ENCODE results near the gene PDE6A. TPM values are rescaled to one million over a fixed set of nuclear protein-coding genes. Genes with fewer than 3 reads are reported as not detected.

Gene PDE6A
- total RNA-seq, 6 experiments from 2014 or later = not detected

- peaks cover 36% of the 10 kb centered on the region for H3K4me1 Mint-ChIP-seq (ENCODE audit: low read depth)
- H3K27me3 Mint-ChIP-seq (ENCODE audit: insufficient read depth) = peaks cover 9% of the 10 kb centered on the region
- no peaks in the 10 kb centered on the region for H3K36me3 Mint-ChIP-seq (ENCODE audit: low read depth)
- H3K4me3 Mint-ChIP-seq = no peak overlapping the region
- TF ChIP-seq, protein P1, sequence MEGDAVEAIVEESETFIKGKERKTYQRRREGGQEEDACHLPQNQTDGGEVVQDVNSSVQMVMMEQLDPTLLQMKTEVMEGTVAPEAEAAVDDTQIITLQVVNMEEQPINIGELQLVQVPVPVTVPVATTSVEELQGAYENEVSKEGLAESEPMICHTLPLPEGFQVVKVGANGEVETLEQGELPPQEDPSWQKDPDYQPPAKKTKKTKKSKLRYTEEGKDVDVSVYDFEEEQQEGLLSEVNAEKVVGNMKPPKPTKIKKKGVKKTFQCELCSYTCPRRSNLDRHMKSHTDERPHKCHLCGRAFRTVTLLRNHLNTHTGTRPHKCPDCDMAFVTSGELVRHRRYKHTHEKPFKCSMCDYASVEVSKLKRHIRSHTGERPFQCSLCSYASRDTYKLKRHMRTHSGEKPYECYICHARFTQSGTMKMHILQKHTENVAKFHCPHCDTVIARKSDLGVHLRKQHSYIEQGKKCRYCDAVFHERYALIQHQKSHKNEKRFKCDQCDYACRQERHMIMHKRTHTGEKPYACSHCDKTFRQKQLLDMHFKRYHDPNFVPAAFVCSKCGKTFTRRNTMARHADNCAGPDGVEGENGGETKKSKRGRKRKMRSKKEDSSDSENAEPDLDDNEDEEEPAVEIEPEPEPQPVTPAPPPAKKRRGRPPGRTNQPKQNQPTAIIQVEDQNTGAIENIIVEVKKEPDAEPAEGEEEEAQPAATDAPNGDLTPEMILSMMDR (IDR thresholded peaks at IDR 0.05) = no peak
- H3K9me3 Mint-ChIP-seq = no peaks in the 10 kb centered on the region
- H3K27ac Mint-ChIP-seq = no peak overlapping the region
- DNase-seq = no peak
Observed at GRCh38 chr5:149913436-149914419, 30.9 kb downstream of the PDE6A start.

DNA sequence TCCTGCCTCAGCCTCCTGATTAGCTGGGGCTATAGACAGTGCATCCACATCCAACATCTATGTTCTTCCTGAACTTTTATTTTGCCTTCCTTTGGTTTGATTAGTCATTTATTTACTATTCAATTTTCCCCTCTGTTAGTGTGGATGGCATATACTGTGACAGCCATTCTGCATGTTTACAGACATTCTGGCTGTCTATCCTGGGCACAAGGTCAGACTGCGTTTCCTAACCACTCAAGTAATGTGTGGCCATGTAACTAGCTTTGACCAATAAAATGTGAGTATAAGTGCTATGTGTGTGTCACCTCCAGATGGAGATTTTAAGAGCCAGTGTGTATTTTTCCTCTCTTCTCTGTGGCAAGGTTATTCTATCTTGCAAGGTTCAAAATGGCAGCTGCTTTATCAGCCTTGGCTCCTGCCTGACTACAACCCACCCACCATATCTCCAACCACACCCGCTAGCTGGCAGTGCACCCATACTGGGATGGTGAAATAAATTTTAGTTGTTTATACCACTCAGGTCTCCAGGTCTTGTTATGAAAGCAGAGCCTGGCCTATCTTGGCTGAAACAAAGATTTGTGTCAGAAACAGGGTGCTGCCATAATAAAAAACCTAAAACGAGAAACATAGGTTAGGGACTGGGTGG, 32.2 kb downstream of the PDE6A start:
- TF ChIP-seq, protein P1 (IDR thresholded peaks at IDR 0.05) = no peak
- Mint-ChIP-seq H3K9me3 (no peaks in the 10 kb centered on the region), H3K4me1 (ENCODE audit: low read depth) (peaks cover 32% of the 10 kb centered on the region), H3K27me3 (ENCODE audit: insufficient read depth) (peaks cover 10% of the 10 kb centered on the region), H3K27ac (no peak overlapping the region), H3K4me3 (no peak overlapping the region), H3K36me3 (ENCODE audit: low read depth) (no peaks in the 10 kb centered on the region)
- no peak for DNase-seq

DNA sequence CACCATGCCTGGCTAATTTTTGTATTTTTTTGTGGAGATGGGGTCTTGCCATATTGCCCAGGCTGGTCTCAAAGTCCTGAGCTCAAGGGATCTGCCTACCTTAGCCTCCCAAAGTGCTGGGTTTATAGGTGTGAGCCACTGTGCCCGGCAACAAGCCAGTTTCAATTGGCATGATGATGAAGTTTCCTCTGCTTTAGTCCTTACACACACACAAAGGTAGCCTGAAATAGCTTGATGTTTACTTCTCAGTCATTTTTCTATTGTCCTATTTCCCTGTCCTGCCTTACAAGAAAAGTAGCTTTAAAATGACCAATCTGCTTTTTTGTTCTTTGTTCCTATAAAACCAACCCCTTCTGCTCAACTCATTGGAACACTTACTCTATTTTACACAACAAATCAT, 33.6 kb downstream of the PDE6A start:
- TF ChIP-seq, protein P1 (IDR thresholded peaks at IDR 0.05) = no peak
- peaks cover 16% of the 10 kb centered on the region for H3K27me3 Mint-ChIP-seq (ENCODE audit: insufficient read depth)
- no peak overlapping the region for H3K4me3 Mint-ChIP-seq
- H3K9me3 Mint-ChIP-seq = no peaks in the 10 kb centered on the region
- DNase-seq = no peak
- H3K36me3 Mint-ChIP-seq (ENCODE audit: low read depth) = no peaks in the 10 kb centered on the region
- no peak overlapping the region for H3K27ac Mint-ChIP-seq
- peaks cover 19% of the 10 kb centered on the region for H3K4me1 Mint-ChIP-seq (ENCODE audit: low read depth)

DNA sequence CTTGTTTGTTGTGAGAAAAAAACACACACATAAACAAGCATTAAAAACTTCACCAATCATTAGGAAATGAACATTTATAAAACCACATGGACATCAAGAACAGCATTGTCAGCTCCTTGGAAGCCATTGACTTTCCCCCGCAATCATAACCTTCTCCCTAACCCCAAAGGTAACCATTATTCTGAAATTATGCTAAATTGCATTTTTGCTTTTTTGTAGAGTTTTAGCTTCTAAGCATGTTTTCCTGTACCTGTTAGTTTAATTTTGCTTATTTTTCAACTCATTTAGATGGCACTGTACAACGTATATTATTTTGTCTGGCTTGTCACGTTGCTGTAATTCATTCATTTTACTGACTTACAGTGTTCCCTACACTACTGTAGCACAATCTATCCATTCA, 36.8 kb downstream of the PDE6A start:
- no peak overlapping the region for H3K4me3 Mint-ChIP-seq
- peaks cover 26% of the 10 kb centered on the region for H3K27me3 Mint-ChIP-seq (ENCODE audit: insufficient read depth)
- H3K9me3 Mint-ChIP-seq = no peaks in the 10 kb centered on the region
- no peak for DNase-seq
- H3K36me3 Mint-ChIP-seq (ENCODE audit: low read depth) = no peaks in the 10 kb centered on the region
- TF ChIP-seq, protein P1 (IDR thresholded peaks at IDR 0.05) = no peak
- H3K27ac Mint-ChIP-seq = no peak overlapping the region
- no peaks in the 10 kb centered on the region for H3K4me1 Mint-ChIP-seq (ENCODE audit: low read depth)

DNA sequence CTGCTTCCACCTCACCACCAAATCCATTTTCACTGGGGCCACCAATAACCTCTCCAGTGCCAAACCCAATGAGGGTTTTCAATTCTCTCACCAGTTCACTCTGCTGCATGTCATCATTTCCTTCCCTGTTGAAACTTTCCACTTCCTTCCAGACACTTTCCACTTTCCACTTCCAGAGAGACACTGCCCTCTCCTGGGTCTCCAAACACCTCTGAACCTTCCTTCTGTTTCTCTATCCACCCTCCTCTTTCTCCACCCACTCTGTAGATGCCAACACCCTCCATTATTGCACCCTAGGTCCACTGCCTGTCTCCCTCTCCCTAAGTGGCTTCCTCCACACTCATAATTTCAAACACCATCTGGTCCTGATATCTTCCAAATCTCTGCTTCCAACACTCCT, 39.6 kb downstream of the PDE6A start:
- H3K4me3 Mint-ChIP-seq = no peak overlapping the region
- H3K9me3 Mint-ChIP-seq = no peaks in the 10 kb centered on the region
- H3K27me3 Mint-ChIP-seq (ENCODE audit: insufficient read depth) = peaks cover 26% of the 10 kb centered on the region
- DNase-seq = no peak
- H3K27ac Mint-ChIP-seq = no peak overlapping the region
- TF ChIP-seq, protein P1 (IDR thresholded peaks at IDR 0.05) = no peak
- no peaks in the 10 kb centered on the region for H3K4me1 Mint-ChIP-seq (ENCODE audit: low read depth)
- no peaks in the 10 kb centered on the region for H3K36me3 Mint-ChIP-seq (ENCODE audit: low read depth)

Measured in HFFc6 (cell line).